Measurements from ENCODE around the gene UBE2E2.

Gene UBE2E2

DNA sequence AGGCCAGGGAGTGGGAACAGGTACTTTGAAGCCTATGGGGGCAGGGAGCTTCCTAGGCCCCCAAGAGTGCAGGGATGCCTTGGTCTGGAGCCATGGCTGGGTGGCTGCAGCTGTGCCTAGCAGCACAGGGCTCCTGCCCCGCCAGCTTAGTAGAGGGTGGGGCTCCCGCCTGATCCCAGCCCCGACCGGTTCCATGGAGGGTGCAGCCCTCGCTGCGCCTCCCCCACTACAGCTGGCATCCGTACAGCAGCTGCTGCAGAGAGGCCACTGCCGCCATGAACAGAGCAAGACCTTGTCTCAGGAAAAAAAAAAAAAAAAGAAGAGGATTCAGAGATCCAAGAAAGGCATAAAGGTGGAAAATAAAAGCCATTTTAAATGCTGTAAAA is 277.2 kb downstream of the UBE2E2 start:
- DNase-seq (ENCODE audit: low read depth in 2 of 2): no peak

DNA sequence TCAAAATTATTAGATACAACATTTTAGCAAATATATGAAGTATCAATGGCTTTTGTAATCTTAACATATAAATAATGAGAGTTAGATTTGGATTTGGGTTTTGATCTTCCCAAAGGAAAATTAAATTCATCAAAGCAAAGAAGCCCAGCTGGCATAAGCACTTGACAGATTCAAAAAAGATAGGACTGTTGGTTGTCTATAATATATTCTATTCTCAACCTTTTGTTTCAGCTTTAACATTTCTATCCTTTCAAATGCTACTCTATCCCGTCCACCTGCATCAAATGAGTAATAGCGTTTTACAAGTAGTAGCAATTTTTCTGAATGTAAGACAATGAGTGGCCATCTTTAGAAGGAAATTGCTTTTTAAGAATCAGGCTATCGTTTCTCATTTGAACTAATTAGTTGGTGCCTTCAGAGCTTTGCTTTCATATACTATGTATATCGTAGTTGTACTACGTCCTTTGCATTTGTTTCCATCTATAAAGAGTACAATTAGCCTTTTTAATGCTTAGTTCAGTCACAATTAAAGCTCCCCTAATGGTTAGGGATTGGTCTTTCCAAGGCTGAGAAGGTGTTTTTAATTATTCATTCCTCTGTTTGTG is 278.0 kb downstream of the UBE2E2 start:
- DNase-seq (ENCODE audit: low read depth in 2 of 2): no peak

- no peak for DNase-seq (ENCODE audit: low read depth in 2 of 2)
These were observed 278.6 kb downstream of the UBE2E2 start for GRCh38 chr3:23481616-23482278.

- no peak for DNase-seq (ENCODE audit: low read depth in 2 of 2)
These were observed 281.3 kb downstream of the UBE2E2 start for GRCh38 chr3:23484386-23484785.

DNA sequence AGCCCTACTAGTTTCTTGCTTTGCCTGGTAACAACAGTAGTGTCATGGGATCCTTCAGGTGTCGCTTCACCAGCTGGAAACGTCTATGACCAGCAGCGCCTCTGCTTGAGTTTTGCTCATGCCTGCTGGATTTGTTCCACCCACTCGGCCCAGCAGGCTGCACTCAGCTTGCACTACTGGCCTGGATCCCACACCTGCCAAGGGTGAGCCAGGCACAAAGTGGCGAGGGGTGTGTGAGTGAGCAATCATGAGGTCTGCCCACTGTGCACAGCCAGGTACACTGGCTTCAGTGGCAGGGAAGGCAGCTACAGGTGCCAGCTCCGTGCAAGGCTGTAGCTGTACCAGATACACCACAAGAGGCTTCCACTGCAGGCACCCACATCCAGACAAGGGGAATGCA is 282.8 kb downstream of the UBE2E2 start:
- no peak for DNase-seq (ENCODE audit: low read depth in 2 of 2)

DNA sequence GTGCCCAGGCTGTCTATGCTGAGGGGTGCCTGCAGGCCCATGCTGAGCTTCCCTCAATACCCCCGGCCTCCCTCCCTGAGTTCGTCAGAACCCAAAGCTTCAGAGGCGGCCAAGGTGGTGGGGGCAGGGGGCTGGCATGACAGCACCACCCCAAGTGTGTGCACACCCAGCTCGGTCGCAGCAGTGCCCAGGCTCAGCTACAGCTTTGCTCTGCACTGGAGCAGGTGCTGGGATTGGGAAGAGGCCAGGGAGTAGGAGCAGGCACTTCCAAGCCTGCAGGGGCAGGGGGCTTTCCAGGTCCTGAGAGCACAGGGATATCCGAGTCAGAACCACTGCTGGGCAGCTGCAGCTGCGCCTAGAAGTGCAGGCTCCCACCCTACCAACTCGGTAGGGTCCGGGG is 283.9 kb downstream of the UBE2E2 start:
- DNase-seq (ENCODE audit: low read depth in 2 of 2): no peak

DNA sequence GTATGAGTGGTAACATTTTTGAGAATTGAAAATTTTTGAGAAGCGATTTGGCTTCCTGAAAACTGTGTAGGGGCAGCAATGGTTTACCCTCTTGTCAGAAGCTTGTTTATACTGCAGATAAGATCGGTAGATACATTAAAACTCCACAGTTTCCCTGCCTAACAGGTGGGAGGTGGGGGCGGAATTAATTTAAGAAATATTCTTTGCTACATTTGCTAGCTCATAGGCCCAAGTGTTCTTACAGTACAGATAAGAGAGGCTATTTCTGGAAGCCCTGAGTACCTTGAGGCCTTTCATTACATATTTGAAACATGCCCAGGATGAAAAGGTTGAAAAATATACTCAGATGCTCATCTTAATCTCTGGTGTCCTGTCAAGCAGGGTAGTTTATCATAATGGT is 285.5 kb downstream of the UBE2E2 start:
- no peak for DNase-seq (ENCODE audit: low read depth in 2 of 2)

GRCh38 chr3:23489300-23490158 is 286.4 kb downstream of the UBE2E2 start:
- DNase-seq (ENCODE audit: low read depth in 2 of 2): no peak

DNA sequence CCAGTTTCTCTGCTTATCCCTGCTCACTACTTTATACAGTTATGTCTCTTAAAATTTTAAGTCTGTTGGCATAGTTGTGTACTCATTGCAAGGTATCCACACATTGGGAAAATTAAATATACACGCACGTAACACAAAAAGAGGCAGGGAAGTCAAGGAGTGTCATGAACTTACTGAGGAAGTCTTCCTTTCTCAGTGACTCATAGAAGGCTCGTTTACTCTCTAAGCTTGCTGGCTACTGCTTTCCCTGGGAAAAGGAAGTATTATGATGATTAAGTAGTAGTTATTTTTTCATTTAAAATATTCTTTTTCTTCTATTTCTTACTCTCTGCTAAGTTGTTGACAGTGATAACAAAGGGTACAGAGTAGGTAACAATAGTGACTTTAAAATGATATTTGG is 287.3 kb downstream of the UBE2E2 start:
- no peak for DNase-seq (ENCODE audit: low read depth in 2 of 2)

DNA sequence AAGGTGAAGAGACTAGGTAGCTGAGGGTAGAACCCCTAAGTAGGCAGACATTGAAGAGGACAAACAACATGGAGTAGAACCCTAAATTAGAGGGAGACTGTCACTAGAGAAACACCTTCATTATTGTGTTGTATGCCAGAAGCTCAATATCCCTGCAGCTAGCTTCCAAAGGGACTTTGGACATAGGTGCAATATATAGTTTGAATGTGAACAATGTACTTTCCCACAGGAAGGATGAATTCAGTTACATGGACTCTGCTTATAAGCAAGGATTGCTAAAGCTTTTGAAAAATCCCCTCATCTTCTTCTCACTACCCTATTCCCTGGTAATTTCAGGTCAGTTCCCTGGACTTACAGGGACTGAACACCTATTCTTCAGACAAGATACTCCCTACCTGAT is 288.9 kb downstream of the UBE2E2 start:
- no peak for DNase-seq (ENCODE audit: low read depth in 2 of 2)

GRCh38 chr3:23493889-23494288 is 290.8 kb downstream of the UBE2E2 start:
- no peak for DNase-seq (ENCODE audit: low read depth in 2 of 2)

- DNase-seq (ENCODE audit: low read depth in 2 of 2): no peak
These were observed 291.8 kb downstream of the UBE2E2 start for GRCh38 chr3:23494967-23495366.

GRCh38 chr3:23495507-23495906 is 292.4 kb downstream of the UBE2E2 start:
- DNase-seq (ENCODE audit: low read depth in 2 of 2): no peak

GRCh38 chr3:23496165-23496564 is 293.0 kb downstream of the UBE2E2 start:
- no peak for DNase-seq (ENCODE audit: low read depth in 2 of 2)

- no peak for DNase-seq (ENCODE audit: low read depth in 2 of 2)
These were observed 294.0 kb downstream of the UBE2E2 start for GRCh38 chr3:23497156-23497555.

- DNase-seq (ENCODE audit: low read depth in 2 of 2): no peak
These were observed 298.2 kb downstream of the UBE2E2 start for GRCh38 chr3:23501201-23501802.

DNA sequence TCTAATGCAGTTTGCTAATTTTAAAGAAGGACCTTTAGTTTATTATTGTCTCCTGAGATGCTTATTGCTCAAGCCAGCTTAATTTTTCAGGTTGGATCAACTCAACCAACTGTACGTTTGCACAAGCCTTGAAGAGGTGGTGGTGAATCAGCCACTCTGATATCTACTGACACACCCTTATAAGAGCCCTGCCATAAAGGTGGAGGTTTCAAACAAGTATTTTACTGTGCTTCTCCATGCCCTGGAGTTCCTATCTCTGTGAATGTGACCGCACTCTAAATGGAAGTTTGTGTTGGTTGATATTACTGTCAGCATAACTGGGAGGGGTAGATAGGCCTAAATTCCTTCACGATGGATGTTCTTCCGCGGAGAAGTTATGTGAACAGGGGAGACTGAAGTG is 305.3 kb downstream of the UBE2E2 start:
- no peak for DNase-seq (ENCODE audit: low read depth in 2 of 2)

GRCh38 chr3:23518441-23518840 is 315.3 kb downstream of the UBE2E2 start:
- no peak for DNase-seq (ENCODE audit: low read depth in 2 of 2)

- no peak for DNase-seq (ENCODE audit: low read depth in 2 of 2)
These were observed 316.4 kb downstream of the UBE2E2 start for GRCh38 chr3:23519314-23520208.

- no peak for DNase-seq (ENCODE audit: low read depth in 2 of 2)
These were observed 324.2 kb downstream of the UBE2E2 start for GRCh38 chr3:23527326-23527725.

- DNase-seq (ENCODE audit: low read depth in 2 of 2): no peak
These were observed 330.5 kb downstream of the UBE2E2 start for GRCh38 chr3:23533596-23533995.

- DNase-seq (ENCODE audit: low read depth in 2 of 2): no peak
These were observed 330.9 kb downstream of the UBE2E2 start for GRCh38 chr3:23533996-23534395.
